A549 (cell line): ENCODE data around the gene PITX1. TPM values are rescaled to one million over a fixed set of nuclear protein-coding genes. Genes with fewer than 3 reads are reported as not detected.

ENCODE experiments used
- ATAC-seq, 2 experiments: fragments of 200-7000 bp in 1 of 2; fragments of >200 bp in 1 of 2; cut with Nextera tagmentation in 1 of 2; cut with Tn5 transposase in 1 of 2; 3 replicates each; pipeline versions ENCODE4 v1.8.0 to v1.9.1; 2018 to 2020; ENCODE audit warnings: mild to moderate bottlenecking in 1 of 2, moderate library complexity in 1 of 2
- CTCF ChIA-PET: fragments of 300-600 bp; sonication (Branson Sonifier 250); formaldehyde crosslinking; extraction: SDS; loops from one replicate; lab custom pipeline; 2021; ENCODE audit warnings: antibody characterized with exemption, inconsistent platforms; lab: Yijun Ruan, JAX
- POLR2A ChIA-PET: fragments of 350-600 bp; formaldehyde crosslinking; extraction: SDS; loops from one replicate; lab custom pipeline; 2021; ENCODE audit warnings: antibody characterized with exemption, inconsistent platforms; lab: Yijun Ruan, JAX
- DNase-seq, 2 experiments: peaks; one replicate each; pipeline versions ENCODE4 v3.0.0 to v3.0.0-alpha.2; 2011 to 2016; ENCODE audit warnings: low read depth in 1 of 2, low spot score in 1 of 2
- FAIRE-seq: peaks from 2 replicates; lab custom pipeline; 2011; peaks lifted over from hg19 to GRCh38; lab: Jason Lieb, UNC
- H3K27ac ChIP-seq, 2 experiments: fragments of >200 bp; sonication (Bioruptor Twin); formaldehyde crosslinking; 3 replicates each; pipeline ENCODE4 v1.5.1; 2016 to 2017
- H3K4me1 ChIP-seq: fragments of >200 bp; sonication (Bioruptor Twin); formaldehyde crosslinking; 3 replicates; pipeline ENCODE4 v1.6.1; 2016
- H3K4me2 ChIP-seq: fragments of >200 bp; sonication (Bioruptor Twin); formaldehyde crosslinking; 3 replicates; pipeline ENCODE4 v1.6.1; 2016
- H3K4me3 ChIP-seq: fragments of >200 bp; sonication (Bioruptor Twin); formaldehyde crosslinking; 3 replicates; pipeline ENCODE4 v1.5.1; 2016
- H3K9me3 ChIP-seq: fragments of >200 bp; sonication (Bioruptor Twin); formaldehyde crosslinking; 3 replicates; pipeline ENCODE4 v1.6.1; 2016
- BCL3 ChIP-seq: fragments of >200 bp; sonication (Bioruptor Twin); formaldehyde crosslinking; IDR thresholded peaks from 3 replicates; pipeline ENCODE4 v1.6.1; 2016
- CEBPB ChIP-seq, 2 experiments: fragments of >200 bp in 1 of 2; sonication (Bioruptor Twin) in 1 of 2; formaldehyde crosslinking in 1 of 2; IDR thresholded peaks; 2 replicates each; pipeline ENCODE4 v1.6.1; 2012 to 2016
- CHD2 ChIP-seq: fragments of 150-350 bp; IDR thresholded peaks from 2 replicates; pipeline ENCODE4 v1.6.1; 2014; ENCODE audit warnings: low read length; ENCODE audit not compliant: partially characterized antibody
- EHF ChIP-seq: fragments of 250-450 bp; sonication (Bioruptor Pico); IDR thresholded peaks from 2 replicates; pipeline ENCODE4 v1.5.0; 2020; ENCODE audit warnings: mild to moderate bottlenecking
- FOSB ChIP-seq: fragments of 250-450 bp; sonication (Bioruptor Pico); IDR thresholded peaks from 2 replicates; pipeline ENCODE4 v1.5.0; 2020; ENCODE audit warnings: mild to moderate bottlenecking, moderate library complexity
- FOXS1 ChIP-seq: fragments of 250-450 bp; sonication (Bioruptor Pico); IDR thresholded peaks from 2 replicates; pipeline ENCODE4 v1.5.0; 2020; ENCODE audit warnings: mild to moderate bottlenecking, moderate library complexity
- HDAC2 ChIP-seq: fragments of 200-600 bp; sonication (generic); IDR thresholded peaks from 2 replicates; pipeline ENCODE4 v1.6.1; 2016
- HOXA7 ChIP-seq: fragments of 250-450 bp; sonication (Bioruptor Pico); IDR thresholded peaks from 2 replicates; pipeline ENCODE4 v1.5.0; 2020; ENCODE audit warnings: mild to moderate bottlenecking, moderate library complexity
- KDM5A ChIP-seq: fragments of 200-600 bp; sonication (generic); IDR thresholded peaks from 2 replicates; pipeline ENCODE4 v1.6.1; 2016; ENCODE audit warnings: antibody characterized with exemption, mild to moderate bottlenecking
- POLR2A ChIP-seq: IDR thresholded peaks from 2 replicates; pipeline ENCODE4 v1.6.1; 2012; ENCODE audit warnings: mild to moderate bottlenecking, low read length
- RARB ChIP-seq: fragments of 250-450 bp; sonication (Bioruptor Pico); IDR thresholded peaks from 2 replicates; pipeline ENCODE4 v1.8.0; 2021; ENCODE audit warnings: mild to moderate bottlenecking, moderate library complexity
- TP53 ChIP-seq: fragments of 250-450 bp; sonication (Bioruptor Pico); IDR thresholded peaks from 2 replicates; pipeline ENCODE4 v1.5.0; 2021; ENCODE audit warnings: mild to moderate bottlenecking, moderate library complexity
- ZC3H11A ChIP-seq: fragments of 450-650 bp; IDR thresholded peaks from 2 replicates; pipeline ENCODE4 v1.6.1; 2014; ENCODE audit warnings: antibody characterized with exemption, mild to moderate bottlenecking
- ZSCAN20 ChIP-seq: fragments of 250-450 bp; sonication (Bioruptor Pico); IDR thresholded peaks from 2 replicates; pipeline ENCODE4 v1.8.0; 2022; ENCODE audit warnings: mild to moderate bottlenecking, moderate library complexity
- WGBS: methylation state at CpG from one replicate; pipeline ENCODE4 v1.1.6; 2017; ENCODE audit errors: missing lambda C conversion rate; 5-methylcytosine and 5-hydroxymethylcytosine counted together
- polyA plus RNA-seq, 4 experiments: library from polyadenylated mRNA; depleted of rRNA in 3 of 4; stranded (reverse); fragments of >200 nt; fragmentation: RNase III in 1 of 4; extraction: RNeasy Plus Mini Kit Qiagen cat#74134 plus additional on column Dnase treatment in 1 of 4; gene quantifications; 2 replicates in 3 of 4; 3 replicates in 1 of 4; pipeline ENCODE4 v1.2.3, GENCODE V29; 2011 to 2017
- TF ChIP-seq, protein P1 (sequence below): fragments of 250-450 bp; sonication (Bioruptor Pico); IDR thresholded peaks from 2 replicates; pipeline ENCODE4 v1.5.0; 2021; ENCODE audit warnings: mild to moderate bottlenecking, moderate library complexity, borderline replicate concordance
- TF ChIP-seq, protein P2 (sequence below): fragments of 200-600 bp; sonication (generic); IDR thresholded peaks from 2 replicates; pipeline ENCODE4 v1.6.1; 2016; ENCODE audit warnings: antibody characterized with exemption, mild to moderate bottlenecking, moderate library complexity
- TF ChIP-seq, protein P3 (sequence below): IDR thresholded peaks from 2 replicates; pipeline ENCODE4 v1.6.1; 2012; ENCODE audit warnings: low read depth, borderline replicate concordance
- TF ChIP-seq, protein P4 (sequence below): IDR thresholded peaks from 2 replicates; pipeline ENCODE4 v1.6.1; 2012
- TF ChIP-seq, protein P5 (sequence below): fragments of 450-650 bp; IDR thresholded peaks from 2 replicates; pipeline ENCODE4 v1.6.1; 2014; ENCODE audit warnings: antibody characterized with exemption

Gene PITX1
- polyA plus RNA-seq, 2 of the 4 experiments (the other 2 are of a cell fraction), result 11.1 to 16.7 TPM

GRCh38 chr5:135047347-135047695, 13.3 kb upstream of the PITX1 start (continued):
- TF ChIP-seq CEBPB (IDR thresholded peaks at IDR 0.05) (no peak), POLR2A (no peak)

GRCh38 chr5:135046661-135047346, 12.8 kb upstream of the PITX1 start:
- no peak for ATAC-seq
- POLR2A ChIA-PET, result no interaction called here
- Histone ChIP-seq H3K4me1 (no peaks in the 10 kb centered on the region), H3K4me2 (no peak overlapping the region), H3K27ac (no peak overlapping the region), H3K4me3 (no peak overlapping the region), H3K9me3 (no peaks in the 10 kb centered on the region)
- WGBS, result 87% methylated on average over 5 of the region's 5 CpGs
- no peak for DNase-seq
- TF ChIP-seq RARB (CRISPR knock-in tag), result no peak
- TF ChIP-seq FOSB (CRISPR knock-in tag), result no peak
- no peak for TF ChIP-seq POLR2A
- TF ChIP-seq, protein P1, sequence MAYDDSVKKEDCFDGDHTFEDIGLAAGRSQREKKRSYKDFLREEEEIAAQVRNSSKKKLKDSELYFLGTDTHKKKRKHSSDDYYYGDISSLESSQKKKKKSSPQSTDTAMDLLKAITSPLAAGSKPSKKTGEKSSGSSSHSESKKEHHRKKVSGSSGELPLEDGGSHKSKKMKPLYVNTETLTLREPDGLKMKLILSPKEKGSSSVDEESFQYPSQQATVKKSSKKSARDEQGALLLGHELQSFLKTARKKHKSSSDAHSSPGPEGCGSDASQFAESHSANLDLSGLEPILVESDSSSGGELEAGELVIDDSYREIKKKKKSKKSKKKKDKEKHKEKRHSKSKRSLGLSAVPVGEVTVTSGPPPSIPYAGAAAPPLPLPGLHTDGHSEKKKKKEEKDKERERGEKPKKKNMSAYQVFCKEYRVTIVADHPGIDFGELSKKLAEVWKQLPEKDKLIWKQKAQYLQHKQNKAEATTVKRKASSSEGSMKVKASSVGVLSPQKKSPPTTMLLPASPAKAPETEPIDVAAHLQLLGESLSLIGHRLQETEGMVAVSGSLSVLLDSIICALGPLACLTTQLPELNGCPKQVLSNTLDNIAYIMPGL (CRISPR knock-in tag), result no peak
- no peak for TF ChIP-seq ZSCAN20 (CRISPR knock-in tag)
- no peak for TF ChIP-seq FOXS1
- TF ChIP-seq EHF (CRISPR knock-in tag), result no peak
- TF ChIP-seq, protein P2, sequence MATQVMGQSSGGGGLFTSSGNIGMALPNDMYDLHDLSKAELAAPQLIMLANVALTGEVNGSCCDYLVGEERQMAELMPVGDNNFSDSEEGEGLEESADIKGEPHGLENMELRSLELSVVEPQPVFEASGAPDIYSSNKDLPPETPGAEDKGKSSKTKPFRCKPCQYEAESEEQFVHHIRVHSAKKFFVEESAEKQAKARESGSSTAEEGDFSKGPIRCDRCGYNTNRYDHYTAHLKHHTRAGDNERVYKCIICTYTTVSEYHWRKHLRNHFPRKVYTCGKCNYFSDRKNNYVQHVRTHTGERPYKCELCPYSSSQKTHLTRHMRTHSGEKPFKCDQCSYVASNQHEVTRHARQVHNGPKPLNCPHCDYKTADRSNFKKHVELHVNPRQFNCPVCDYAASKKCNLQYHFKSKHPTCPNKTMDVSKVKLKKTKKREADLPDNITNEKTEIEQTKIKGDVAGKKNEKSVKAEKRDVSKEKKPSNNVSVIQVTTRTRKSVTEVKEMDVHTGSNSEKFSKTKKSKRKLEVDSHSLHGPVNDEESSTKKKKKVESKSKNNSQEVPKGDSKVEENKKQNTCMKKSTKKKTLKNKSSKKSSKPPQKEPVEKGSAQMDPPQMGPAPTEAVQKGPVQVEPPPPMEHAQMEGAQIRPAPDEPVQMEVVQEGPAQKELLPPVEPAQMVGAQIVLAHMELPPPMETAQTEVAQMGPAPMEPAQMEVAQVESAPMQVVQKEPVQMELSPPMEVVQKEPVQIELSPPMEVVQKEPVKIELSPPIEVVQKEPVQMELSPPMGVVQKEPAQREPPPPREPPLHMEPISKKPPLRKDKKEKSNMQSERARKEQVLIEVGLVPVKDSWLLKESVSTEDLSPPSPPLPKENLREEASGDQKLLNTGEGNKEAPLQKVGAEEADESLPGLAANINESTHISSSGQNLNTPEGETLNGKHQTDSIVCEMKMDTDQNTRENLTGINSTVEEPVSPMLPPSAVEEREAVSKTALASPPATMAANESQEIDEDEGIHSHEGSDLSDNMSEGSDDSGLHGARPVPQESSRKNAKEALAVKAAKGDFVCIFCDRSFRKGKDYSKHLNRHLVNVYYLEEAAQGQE, result no peak
- TF ChIP-seq HDAC2, result no peak
- TF ChIP-seq, protein P3, sequence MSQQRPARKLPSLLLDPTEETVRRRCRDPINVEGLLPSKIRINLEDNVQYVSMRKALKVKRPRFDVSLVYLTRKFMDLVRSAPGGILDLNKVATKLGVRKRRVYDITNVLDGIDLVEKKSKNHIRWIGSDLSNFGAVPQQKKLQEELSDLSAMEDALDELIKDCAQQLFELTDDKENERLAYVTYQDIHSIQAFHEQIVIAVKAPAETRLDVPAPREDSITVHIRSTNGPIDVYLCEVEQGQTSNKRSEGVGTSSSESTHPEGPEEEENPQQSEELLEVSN, result no peak
- TF ChIP-seq BCL3, result no peak
- TF ChIP-seq, protein P4, sequence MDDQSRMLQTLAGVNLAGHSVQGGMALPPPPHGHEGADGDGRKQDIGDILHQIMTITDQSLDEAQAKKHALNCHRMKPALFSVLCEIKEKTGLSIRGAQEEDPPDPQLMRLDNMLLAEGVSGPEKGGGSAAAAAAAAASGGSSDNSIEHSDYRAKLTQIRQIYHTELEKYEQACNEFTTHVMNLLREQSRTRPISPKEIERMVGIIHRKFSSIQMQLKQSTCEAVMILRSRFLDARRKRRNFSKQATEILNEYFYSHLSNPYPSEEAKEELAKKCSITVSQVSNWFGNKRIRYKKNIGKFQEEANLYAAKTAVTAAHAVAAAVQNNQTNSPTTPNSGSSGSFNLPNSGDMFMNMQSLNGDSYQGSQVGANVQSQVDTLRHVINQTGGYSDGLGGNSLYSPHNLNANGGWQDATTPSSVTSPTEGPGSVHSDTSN, result no peak
- no peak for TF ChIP-seq TP53
- TF ChIP-seq, protein P5, sequence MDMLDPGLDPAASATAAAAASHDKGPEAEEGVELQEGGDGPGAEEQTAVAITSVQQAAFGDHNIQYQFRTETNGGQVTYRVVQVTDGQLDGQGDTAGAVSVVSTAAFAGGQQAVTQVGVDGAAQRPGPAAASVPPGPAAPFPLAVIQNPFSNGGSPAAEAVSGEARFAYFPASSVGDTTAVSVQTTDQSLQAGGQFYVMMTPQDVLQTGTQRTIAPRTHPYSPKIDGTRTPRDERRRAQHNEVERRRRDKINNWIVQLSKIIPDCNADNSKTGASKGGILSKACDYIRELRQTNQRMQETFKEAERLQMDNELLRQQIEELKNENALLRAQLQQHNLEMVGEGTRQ, result no peak
- no peak for TF ChIP-seq CHD2
- TF ChIP-seq KDM5A, result no peak
- TF ChIP-seq HOXA7 (CRISPR knock-in tag), result no peak
- TF ChIP-seq ZC3H11A, result no peak
- CTCF ChIA-PET, result interaction anchor here (1.1 to 2.8 kb wide), 2 partner anchors 9 to 14 kb away, joined by 3 to 12 read pairs; no protein-coding TSS in a partner anchor
- no peak for FAIRE-seq
